NCI-H446 (cell line): Measurements from ENCODE around the gene DLX1.
"Not testable (repeated sequence)": the region's sequence is repeated elsewhere in the genome, so short reads cannot be mapped to it uniquely, and the experiment has no call there.

Experiments
- DNase-seq, 2 experiments: peaks; one replicate each; lab custom pipeline; 2025; lab: John Stamatoyannopoulos, UW

The DLX1 gene

DNA sequence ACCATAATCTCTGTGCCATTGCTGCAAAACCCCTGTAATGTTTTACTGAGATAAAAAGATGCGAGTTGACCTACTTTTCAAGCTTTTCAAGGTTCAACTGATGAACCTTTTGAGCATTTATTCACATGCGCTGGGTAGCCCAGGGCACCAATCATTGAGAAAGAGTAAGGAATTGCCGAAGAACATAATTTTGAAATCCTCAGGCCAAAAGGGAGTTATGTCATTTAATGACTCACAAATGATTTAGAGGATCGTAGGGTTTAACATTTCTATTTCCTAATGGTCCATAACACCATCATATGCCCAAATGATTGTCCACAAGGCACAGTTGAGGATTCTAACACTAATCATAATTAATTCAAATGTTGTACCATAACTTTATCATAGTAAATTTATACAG lies 20.2 kb upstream of the DLX1 start:
- DNase-seq: no peak

DNA sequence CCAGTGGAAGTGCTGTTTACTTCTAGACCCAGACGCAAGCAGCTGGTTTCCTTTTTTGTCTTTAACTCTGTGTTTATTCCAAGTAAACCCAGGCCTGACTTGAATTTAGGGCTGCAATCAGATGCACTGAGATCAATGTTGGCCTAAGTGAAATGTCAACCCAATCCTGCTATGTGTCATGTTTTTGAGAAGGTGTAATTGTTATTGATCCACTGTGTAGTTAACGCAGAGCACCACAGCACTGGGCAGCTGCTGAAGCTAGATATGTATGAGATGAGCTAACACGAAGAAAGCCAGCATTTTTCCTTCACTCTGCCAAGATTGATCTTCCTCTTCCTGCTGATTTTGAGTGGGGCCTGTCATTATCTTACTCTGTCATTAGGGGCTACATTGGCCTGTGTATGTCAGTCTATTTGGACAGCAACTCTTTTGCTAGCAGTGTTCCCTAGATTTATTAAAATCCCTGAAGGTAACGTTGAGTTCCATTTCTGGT lies 18.9 kb upstream of the DLX1 start:
- DNase-seq: no peak

DNA sequence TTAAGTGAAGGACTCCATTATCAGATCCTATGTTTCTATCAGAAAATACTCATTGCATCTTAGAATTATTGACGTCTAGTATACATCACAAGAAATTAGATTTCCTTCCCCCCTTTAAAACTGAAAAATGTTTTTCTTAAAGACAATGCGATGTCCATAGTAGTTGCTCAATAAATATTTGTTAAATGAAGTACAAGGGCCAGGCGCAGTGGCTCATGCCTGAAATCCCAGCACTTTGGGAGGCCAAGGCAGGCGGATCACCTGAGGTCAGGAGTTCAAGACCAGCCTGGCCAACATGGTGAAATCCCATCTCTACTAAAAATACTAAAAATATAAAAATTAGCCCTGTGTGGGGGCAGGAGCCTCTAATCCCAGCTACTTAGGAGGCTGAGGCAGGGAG lies 17.4 kb upstream of the DLX1 start:
- DNase-seq: not testable (repeated sequence)

DNA sequence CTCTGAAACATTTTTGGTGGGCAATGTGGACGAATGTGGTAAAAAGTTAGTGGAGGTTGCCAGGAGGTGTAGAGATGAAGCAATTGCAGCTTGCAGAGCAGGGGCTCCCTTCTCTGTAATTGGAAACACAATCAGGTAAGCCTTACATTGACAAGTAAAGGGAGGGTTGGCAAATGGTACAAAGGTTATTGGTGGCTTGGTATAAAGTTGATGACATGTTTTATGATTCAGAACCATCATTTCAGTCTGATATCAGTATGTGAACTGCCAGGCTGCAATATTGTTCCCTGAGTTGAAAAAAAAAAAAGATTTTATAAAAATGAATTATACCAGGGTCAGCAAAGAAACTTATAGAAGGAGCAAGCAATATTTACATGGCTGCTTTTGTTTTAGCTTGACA lies 14.4 kb upstream of the DLX1 start:
- DNase-seq: no peak

DNA sequence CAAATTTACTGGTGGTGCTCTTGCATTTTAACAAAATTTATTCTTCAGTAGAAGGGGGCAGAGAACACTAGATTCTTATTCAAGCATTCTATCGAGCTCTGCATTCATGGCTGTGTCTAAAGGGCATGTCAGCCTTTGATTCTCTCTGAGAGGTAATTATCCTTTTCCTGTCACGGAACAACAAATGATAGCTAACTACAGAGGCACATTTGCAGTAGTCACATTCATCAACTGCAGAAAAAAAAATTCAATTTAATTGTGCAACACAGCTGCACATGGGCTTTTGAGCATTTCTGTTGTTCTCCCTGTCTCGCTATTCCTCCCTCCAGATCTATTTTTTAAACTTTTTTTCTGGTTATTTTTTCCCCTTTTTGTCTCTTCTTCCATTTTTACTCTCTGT lies 13.0 kb upstream of the DLX1 start:
- DNase-seq: no peak

DNA sequence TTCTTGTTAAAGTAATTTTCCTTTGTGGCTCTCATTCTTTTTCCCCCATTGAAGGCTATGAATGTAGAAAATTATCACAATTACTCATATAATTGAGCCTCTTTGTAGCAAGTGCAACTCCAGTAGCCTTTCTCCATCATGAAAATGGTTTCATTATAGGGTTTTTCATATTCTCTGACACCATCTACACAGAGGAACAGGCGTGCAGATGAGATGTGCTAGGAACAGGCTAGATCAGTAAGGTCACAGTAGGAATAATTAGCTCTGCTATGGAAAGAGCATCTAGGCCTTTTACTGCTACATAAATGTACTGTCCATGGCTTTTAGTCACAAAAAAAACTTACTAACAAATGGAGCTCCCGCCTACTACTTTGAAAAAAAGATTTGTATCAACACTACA lies 12.6 kb upstream of the DLX1 start:
- DNase-seq: no peak

DNA sequence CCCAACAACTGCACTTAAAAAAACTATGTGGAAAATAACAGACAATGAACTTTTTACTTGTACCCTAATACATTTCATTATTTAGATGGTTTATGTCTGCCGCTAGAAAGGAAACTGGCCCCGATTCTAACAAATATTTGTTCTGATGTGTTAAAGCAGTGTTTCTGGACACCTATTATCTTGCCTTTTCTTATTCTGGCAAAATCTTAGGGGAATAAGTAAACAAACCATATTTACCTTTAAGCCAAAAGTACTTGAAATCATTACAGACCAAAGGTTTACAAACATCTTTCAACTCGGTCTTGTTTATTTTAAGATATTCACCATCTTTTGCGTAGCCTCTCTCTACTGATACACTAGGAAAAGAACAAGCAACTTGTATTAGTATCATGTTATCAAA lies 11.8 kb upstream of the DLX1 start:
- no peak for DNase-seq

DNA sequence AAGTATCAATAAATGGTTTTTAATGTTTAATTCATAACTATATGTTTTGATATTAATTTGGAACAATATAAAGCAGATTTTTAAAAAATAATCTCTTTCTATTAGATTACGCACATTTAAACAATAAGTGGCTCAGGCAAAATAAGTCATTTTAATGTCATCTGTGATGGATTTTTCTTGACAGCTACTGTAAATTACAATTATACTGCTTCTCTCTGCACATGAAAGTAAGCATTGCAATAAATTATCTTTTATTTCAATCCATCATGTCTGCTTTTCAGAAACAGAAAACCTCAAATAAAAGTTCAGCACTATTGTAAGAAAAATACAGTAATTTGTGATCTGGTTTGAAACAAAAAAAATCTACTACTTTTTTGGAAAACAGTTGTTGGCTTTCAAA lies 11.1 kb upstream of the DLX1 start:
- DNase-seq: no peak

DNA sequence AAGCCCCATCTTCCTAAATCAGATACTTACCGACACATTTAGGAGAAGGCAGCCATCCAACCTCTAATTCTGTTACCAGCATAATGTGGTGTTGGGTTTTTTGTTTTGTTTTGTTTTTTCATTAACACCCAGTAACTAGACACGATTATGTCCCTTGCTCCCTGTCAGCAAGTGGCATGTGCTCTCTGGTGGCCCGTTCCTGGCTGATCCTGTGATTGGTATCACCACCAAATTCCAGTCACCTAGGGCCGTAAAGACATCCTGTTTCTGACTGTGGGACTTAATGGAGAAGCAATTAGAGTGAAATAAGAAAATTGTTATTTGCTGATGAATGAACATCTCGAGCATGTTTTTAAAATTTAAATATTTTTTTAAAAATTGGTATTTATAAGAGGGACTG lies 5.9 kb upstream of the DLX1 start:
- no peak for DNase-seq

DNA sequence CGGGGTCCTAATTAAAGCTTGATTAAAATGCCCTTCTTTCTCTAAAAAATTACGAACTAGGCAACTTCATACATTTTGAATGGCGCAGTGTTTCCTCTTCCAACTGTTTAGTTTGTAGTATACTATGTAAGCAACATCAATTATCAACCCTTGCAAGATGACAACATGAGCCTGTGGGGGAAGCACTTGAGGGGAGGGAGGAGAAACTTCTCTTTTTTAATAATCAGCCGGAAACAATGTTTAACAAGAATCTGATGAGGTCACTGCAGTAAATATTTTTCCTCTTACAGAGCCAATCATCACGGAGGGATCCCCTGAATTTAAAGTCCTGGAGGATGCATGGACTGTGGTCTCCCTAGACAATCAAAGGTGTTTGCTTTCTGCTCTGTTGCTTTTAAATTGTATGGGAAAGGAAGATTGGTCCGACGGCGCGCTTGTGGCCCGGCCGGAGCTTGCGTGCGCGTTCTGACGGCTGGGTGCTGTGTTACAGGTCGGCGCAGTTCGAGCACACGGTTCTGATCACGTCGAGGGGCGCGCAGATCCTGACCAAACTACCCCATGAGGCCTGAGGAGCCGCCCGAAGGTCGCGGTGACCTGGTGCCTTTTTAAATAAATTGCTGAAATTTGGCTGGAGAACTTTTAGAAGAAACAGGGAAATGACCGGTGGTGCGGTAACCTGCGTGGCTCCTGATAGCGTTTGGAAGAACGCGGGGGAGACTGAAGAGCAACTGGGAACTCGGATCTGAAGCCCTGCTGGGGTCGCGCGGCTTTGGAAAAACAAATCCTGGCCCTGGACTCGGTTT lies 5.3 kb upstream of the DLX1 start:
- no peak for DNase-seq

DNA sequence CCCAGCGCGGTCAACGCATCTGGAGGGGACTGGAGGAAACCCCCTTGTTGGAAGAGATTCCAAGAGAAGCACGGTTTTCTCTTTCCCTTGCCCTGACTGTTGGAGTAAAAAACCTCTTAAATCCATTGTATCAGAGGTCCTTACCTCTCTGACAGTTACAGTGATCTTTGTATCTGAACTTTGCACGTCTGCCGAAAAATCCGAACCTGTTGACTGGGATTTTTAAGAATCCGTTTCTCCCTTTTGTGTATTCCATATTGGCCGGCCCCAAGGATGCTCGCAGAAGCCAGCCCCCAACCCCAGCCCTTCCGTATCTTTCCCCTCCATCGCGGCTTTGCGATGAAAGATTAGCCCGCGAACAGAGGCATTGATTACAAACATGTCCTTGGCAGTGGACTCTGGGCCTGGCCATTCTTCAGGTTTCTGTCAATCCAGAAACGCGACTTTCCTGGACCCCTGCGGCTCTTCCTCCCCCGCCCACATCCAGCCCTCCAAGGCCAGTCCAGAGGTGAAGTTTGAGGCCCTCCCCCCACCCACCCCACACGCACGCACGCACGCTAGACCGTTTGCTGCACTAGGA lies 4.6 kb upstream of the DLX1 start:
- DNase-seq: no peak

DNA sequence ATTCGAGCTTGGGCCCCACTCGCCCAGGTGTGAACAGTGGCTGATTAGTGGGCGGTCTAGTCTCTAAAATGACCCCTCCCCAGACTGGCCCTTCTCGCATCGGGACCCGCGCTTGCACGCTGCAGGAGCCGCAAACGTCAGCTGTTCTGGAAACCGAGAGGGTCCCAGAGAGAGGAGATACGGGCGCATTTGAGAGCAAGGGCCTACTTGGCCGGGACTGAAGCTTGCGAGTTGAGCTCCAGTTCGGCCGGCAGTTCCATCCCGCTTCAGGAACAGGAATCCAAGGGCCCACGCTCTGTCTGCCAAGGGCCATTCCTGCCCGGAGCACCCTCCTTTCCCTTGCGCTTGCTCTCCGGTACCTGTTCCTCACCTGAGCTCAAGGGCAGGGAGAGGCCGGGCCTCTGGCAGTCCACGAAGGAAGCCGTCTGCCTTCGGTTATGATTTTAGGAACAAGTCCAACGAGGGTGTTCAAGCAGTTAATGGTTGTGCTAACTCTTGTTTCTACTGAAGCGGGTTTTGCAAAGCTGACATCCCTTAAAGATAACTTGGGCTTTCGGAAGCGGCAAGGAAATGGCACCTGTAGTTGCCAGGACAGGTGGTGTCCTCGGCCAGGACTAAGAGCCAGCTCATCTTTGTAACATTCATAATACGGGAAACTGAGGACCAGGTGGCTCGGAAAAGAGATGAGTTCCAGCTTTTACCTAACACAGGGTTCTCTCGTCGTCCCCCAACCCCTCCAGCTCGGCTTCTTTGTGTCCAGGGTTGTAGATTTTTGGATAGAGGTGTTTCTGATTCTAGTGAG lies 3.9 kb upstream of the DLX1 start:
- DNase-seq: no peak

DNA sequence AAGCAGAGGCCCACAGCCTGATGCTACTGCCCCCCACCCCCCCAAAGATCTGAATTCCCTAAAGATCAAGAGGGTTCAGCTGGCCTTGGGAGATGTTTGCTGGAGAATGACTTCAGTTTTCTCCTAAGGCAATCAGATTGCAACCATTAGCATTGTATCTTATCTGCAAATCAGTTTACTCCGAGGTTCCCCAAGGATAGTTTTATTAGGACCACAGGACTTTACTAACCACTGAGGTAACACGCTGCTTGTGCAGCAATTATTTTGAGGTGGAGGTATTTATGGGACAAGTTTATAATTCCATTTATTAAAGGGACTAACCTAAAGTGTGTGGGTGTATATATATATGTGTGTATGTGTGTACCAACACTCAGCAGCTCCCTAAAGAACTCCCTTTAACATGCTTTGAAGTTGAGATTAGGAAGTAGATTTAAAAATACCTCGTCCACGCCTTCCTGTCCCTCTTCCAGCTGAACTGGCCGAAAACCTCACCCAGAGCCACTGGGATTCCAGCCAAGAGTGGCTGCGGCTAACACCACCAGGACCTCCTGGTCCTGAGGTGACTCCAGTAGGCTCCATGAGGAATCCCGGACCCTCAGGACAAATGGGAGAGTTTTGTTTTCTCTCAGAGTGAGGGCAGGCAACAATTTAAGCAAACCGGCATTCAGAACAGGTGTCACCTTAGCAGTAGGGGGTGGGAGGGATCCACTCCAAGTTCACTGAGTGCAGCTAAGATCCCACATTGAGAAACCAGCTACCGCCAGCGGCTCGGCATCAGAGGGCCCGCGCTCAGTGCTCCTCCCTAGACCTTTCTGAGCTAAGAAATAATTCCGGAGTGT lies 3.0 kb upstream of the DLX1 start:
- DNase-seq: no peak

DNA sequence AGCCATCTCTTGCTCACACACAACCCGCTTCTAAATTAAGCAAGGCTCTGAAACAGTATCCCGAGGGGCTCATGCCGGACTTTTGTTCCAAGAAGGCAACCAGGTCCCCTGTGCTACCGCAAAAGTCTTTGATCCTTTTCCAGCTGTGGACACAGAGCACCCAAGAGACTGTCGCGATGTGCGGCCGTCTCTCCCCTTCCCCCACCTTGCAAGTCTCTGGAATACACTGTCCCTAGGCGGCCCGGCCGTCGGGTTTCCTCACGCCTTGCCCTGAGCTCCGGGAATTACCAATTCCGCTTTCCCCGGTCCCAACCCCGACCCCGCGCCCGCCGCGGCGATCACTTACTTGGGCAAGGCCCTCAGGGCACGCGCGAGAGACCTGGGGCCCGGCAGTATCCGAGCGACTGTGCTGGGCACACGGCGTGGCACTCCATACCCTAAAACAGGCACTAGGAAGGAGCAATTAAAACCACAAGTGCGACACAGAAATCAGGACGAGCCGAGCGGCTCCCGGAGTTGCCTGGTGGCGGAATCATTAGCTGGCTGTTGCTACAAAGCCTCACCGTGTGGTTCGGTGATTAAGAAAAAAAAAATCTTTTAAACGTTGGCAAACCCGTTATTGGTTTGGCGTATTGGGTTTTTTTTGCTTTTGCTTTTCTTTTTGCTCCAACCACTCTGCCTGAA lies 2.2 kb upstream of the DLX1 start:
- no peak for DNase-seq

DNA sequence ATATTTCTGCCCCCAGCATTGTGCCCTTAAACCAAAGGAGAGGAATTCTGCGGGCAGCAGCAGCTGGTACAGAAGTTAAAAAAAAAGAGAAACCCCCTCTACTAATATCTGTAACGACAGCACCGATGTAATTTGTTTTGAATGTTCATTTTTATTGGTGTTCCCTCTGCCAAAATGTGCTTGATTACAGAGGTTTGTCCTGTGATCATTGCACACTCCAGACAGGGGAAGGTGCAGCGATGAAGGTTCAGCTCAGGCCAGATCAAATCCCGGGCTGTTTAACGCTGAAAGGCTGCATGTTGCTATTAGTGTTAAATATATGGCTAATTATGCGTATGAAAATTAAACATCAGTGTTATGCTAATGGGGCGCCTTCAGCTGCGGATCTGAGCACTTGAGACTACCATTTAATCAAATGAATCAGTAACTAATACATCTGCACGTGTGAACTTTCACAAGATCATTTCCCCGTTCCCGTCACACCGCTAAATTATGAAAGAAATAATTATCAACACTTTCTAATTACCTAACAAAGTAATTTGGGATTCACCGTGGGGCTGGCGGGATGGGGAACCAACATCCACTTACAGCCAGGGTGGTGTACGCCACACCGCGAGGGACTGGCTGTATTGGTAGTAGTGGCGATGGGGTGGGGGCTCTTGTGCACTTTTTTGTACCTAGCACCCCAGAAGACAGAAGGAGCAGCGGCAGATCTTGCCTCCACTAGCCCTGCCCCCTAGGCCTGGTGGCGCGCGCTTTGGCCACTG lies 1.5 kb upstream of the DLX1 start:
- no peak for DNase-seq

DNA sequence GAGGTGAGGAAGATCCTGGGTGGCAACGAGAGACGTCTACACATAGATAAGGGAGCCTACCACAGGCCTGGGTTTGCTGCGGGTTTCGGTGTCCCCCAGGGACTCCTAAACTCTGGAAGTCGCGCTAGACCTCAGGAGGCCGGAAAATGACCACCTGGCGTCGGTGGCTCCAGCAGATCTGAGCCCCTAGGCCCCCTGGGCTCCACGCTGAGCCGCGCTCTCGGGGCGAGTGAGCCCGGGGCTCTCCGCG lies 987 bp upstream of the DLX1 start:
- DNase-seq: no peak

DNA sequence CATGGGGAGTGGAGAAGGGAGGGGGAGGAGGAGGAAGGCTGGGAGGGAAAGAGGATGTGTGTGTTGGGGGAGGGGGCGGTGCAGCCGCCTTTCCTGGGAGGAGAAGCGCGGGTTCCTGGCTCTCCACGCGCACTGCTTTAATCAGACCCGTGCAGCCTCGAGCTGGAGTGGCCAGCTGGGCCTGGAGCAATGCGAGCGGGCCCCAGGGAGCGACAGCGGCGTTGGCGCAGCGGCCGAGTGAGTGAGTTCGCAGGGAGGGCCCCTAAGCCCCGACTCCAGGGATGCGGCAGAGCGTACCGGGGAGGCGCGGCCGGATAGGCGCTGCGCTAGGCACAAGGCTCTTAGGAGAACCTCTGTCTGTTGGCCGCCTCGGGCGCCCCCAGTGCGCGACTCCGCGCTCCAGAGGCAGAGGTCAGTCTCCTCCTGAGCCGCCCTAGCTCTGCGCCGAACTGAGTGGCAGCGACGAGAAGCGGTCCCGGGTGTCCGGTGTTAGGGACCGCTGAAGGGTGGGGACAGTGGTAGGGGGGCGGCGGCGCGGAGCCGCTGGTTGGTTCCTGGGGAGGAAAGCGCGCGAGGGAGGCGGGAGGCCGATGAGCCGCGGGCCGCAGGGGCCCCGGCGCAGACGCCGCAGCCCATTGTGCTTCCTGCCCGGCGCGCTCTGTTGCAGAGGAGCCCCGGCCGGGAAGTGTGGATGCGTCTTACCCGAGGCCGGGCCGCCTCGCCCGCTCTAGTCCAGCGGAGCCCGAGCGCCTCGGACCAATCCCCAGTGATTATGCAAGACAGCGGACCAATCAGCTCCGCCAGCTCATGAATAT lies 455 bp upstream of the DLX1 start:
- peak; percentile 91 to 97 for DNase-seq

DNA sequence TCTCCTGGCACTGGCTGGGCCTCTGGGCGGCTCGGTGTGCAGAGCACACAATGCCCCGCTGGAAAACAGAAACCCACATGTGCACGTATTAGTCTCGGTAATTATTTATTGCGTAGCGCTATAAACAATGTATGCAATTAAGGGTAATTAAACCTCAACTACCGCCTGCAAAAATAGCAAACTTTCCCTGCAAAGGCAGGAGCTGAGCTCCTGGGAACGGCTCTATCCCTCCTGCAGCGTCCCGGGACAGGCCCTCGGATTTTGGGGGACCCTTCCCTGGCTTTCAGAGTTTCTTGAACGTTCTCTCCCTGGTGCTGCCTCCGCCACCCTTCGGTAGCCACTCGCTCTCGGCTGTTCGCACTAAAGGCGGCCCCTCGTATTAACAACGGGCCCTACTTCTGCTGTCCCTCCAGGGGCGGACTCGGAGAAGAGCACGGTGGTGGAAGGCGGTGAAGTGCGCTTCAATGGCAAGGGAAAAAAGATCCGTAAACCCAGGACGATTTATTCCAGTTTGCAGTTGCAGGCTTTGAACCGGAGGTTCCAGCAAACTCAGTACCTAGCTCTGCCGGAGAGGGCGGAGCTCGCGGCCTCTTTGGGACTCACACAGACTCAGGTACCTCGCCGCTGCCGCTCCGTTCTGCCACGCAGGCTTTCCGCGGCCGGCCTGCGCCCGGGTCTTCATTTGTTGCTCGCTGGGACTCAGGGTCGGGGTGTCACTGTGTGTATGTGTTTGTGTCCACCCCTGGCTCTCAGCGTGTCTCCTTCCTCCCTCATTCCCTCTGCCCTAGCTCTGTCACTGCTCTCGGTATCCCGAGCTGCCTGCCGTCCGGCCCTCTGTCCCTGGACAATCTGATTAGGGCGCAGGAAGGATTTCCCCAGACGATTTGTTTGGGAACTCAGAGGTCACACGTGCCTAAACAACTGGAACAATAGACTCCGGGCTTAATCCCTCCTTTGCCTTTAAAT lies 1.2 kb downstream of the DLX1 start:
- peak in 1 of 2 experiments; percentile 17 for DNase-seq

DNA sequence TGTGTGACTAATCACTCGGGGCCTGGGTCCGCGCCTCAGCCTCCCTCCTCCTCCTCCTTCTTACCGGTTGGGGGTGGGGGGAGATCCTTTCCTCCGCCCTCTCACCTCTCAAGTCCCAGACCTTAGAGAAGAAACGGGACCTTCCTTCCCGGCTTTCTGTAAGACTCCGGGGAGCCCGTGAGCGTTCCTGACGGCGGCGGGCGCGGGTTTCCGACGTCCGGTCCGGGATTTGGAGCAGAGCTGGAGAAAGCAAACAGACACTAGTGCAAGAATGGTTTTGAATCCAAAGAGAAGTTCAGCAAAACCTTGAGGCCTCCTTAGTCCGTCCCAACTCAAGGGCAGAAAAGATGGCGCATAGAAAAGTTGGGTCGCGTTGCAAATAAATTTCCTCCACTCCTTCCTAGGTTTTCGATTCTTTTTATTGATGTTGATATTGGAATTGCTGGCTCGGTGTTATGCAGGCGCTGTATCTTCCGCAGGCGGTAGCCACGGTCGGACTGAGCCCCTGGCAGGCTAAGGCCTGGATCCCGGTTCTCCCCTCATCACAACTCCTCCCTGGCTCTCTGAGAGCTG lies 2.0 kb downstream of the DLX1 start:
- no peak for DNase-seq
